NCI-H2227 treated with DMSO at 0.1 percent for 48 hours (cell line): Measurements from ENCODE around the gene CSK.

Experiments used
- DNase-seq: peaks from one replicate; lab custom pipeline; 2025; lab: John Stamatoyannopoulos, UW

CSK gene

GRCh38 chr15:74787251-74788041 lies 5.6 kb downstream of the CSK start:
- DNase-seq, result no peak

GRCh38 chr15:74788042-74788682 lies 6.3 kb downstream of the CSK start:
- no peak for DNase-seq

GRCh38 chr15:74788683-74789151 lies 6.8 kb downstream of the CSK start:
- no peak for DNase-seq

GRCh38 chr15:74789171-74789631 lies 7.3 kb downstream of the CSK start:
- DNase-seq, result no peak

- DNase-seq, result no peak
Measured at GRCh38 chr15:74789741-74790079, 7.8 kb downstream of the CSK start.

- DNase-seq, result no peak
Measured at GRCh38 chr15:74790080-74790916, 8.4 kb downstream of the CSK start.

- DNase-seq, result no peak
Measured at GRCh38 chr15:74791007-74791406, 9.1 kb downstream of the CSK start.

- no peak for DNase-seq
Measured at GRCh38 chr15:74791667-74792066, 9.8 kb downstream of the CSK start.

GRCh38 chr15:74792227-74793016 lies 10.5 kb downstream of the CSK start:
- no peak for DNase-seq

GRCh38 chr15:74793135-74794028 lies 11.5 kb downstream of the CSK start:
- DNase-seq, result no peak

- no peak for DNase-seq
Measured at GRCh38 chr15:74794248-74794969, 12.5 kb downstream of the CSK start.

GRCh38 chr15:74794970-74795349 lies 13.1 kb downstream of the CSK start:
- DNase-seq, result no peak

GRCh38 chr15:74795966-74796625 lies 14.2 kb downstream of the CSK start:
- no peak for DNase-seq

GRCh38 chr15:74798388-74799254 lies 16.7 kb downstream of the CSK start:
- DNase-seq, result no peak

- DNase-seq, result no peak
Measured at GRCh38 chr15:74799255-74799855, 17.5 kb downstream of the CSK start.

GRCh38 chr15:74799856-74800558 lies 18.1 kb downstream of the CSK start:
- peak; percentile 1 for DNase-seq

- no peak for DNase-seq
Measured at GRCh38 chr15:74800559-74801094, 18.7 kb downstream of the CSK start.
